ENCODE results near the gene PSKH1. TPM values are rescaled to one million over a fixed set of nuclear protein-coding genes. Genes with fewer than 3 reads are reported as not detected.

PSKH1 gene
- total RNA-seq, 1 donor from 2014 or later: 31.2 TPM

GRCh38 chr16:67865318-67865717 lies 27.7 kb upstream of the PSKH1 start:
- no peak for DNase-seq (ENCODE audit: low spot score)

- no peak for DNase-seq (ENCODE audit: low spot score)
Observed at GRCh38 chr16:67868290-67868689, 24.8 kb upstream of the PSKH1 start.

GRCh38 chr16:67869653-67870052 lies 23.4 kb upstream of the PSKH1 start:
- DNase-seq (ENCODE audit: low spot score): no peak

- DNase-seq (ENCODE audit: low spot score): no peak
Observed at GRCh38 chr16:67871256-67871655, 21.8 kb upstream of the PSKH1 start.

GRCh38 chr16:67872131-67872630 lies 20.9 kb upstream of the PSKH1 start:
- no peak for DNase-seq (ENCODE audit: low spot score)

GRCh38 chr16:67872631-67873434 lies 20.2 kb upstream of the PSKH1 start, which contains the start of gene EDC4:
Gene EDC4, plus strand, starts transcription at chr16:67873052. Its CDS starts 210 bp downstream, at chr16:67873262.
- DNase-seq (ENCODE audit: low spot score): peak; percentile 83

GRCh38 chr16:67873435-67874370 lies 19.4 kb upstream of the PSKH1 start:
- no peak for DNase-seq (ENCODE audit: low spot score)

- no peak for DNase-seq (ENCODE audit: low spot score)
Observed at GRCh38 chr16:67874372-67874771, 18.7 kb upstream of the PSKH1 start.

- no peak for DNase-seq (ENCODE audit: low spot score)
Observed at GRCh38 chr16:67877064-67877463, 16.0 kb upstream of the PSKH1 start.

- no peak for DNase-seq (ENCODE audit: low spot score)
Observed at GRCh38 chr16:67878232-67878631, 14.8 kb upstream of the PSKH1 start.

GRCh38 chr16:67878846-67879245 lies 14.2 kb upstream of the PSKH1 start:
- DNase-seq (ENCODE audit: low spot score): no peak

GRCh38 chr16:67879462-67879861 lies 13.6 kb upstream of the PSKH1 start:
- no peak for DNase-seq (ENCODE audit: low spot score)

GRCh38 chr16:67879936-67880335 lies 13.1 kb upstream of the PSKH1 start:
- no peak for DNase-seq (ENCODE audit: low spot score)

- DNase-seq (ENCODE audit: low spot score): no peak
Observed at GRCh38 chr16:67880584-67880983, 12.5 kb upstream of the PSKH1 start.

- no peak for DNase-seq (ENCODE audit: low spot score)
Observed at GRCh38 chr16:67881621-67882161, 11.4 kb upstream of the PSKH1 start.

GRCh38 chr16:67882374-67883145 lies 10.5 kb upstream of the PSKH1 start:
- DNase-seq (ENCODE audit: low spot score): no peak

- DNase-seq (ENCODE audit: low spot score): peak; percentile 51
Observed at GRCh38 chr16:67883146-67883871, 9.7 kb upstream of the PSKH1 start.

GRCh38 chr16:67883872-67884261 lies 9.2 kb upstream of the PSKH1 start:
- no peak for DNase-seq (ENCODE audit: low spot score)

- DNase-seq (ENCODE audit: low spot score): peak; percentile 88
Observed at GRCh38 chr16:67884684-67885083, 8.4 kb upstream of the PSKH1 start, which contains the start of gene NRN1L. Gene NRN1L, plus strand, starts transcription at chr16:67884885. Its CDS starts 19 bp downstream, at chr16:67884904.

- no peak for DNase-seq (ENCODE audit: low spot score)
Observed at GRCh38 chr16:67885545-67885944, 7.5 kb upstream of the PSKH1 start.

- no peak for DNase-seq (ENCODE audit: low spot score)
Observed at GRCh38 chr16:67885976-67886375, 7.1 kb upstream of the PSKH1 start.

All from ureter (tissue), 1 donor.